NCI-H446 treated with DMSO at 0.1 percent for 48 hours (cell line): ENCODE measurements around the gene GPX1.

Experiments
- DNase-seq: peaks from one replicate; lab custom pipeline; 2025; lab: John Stamatoyannopoulos, UW

GPX1 gene

DNA sequence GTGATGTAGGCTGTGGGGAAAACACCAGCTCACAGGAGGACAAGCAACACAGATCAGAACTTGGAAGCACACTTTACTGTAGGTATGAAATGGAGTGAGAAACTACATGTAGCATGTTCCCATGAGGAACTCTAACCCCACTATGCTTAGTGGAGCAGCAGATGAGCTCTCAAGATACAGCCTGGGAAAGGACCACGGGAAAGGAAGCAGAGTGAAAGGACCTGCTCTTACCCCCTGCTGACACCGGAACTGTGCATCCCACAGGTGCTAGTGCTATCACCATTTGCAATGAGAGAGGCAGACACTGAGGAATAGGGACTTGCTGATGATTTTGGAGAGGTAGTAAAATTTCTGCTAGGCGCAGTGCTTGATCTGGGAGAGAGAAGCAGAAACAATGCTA is 46.9 kb downstream of the GPX1 start:
- no peak for DNase-seq

DNA sequence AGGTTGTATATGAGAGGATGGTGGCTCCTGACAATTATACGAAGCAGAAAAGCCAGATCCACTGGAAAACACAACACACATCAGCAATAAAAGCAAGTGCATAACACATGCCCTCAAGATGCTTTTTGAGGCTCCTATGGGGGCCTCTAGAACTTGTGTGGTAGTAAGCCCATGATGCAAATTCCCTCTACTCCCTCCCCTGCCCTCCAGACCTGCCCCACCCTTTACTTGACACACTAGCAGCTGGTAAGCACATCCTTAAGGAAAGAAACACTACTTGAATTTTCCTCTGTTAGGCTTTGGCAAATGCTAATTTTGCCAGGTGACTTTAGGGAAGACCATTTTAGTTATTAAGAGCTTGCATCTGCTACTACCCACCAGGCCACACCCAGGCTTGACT is 47.5 kb downstream of the GPX1 start:
- no peak for DNase-seq
